ENCODE data around the gene SMARCD2. TPM values are rescaled to one million over a fixed set of nuclear protein-coding genes. Genes with fewer than 3 reads are reported as not detected.

Gene SMARCD2
- total and polyA plus RNA-seq, 2 of the 13 experiments (the other 11 are each of a cell fraction or from before 2014, with no cell fraction given), result 122 to 150 TPM

DNA sequence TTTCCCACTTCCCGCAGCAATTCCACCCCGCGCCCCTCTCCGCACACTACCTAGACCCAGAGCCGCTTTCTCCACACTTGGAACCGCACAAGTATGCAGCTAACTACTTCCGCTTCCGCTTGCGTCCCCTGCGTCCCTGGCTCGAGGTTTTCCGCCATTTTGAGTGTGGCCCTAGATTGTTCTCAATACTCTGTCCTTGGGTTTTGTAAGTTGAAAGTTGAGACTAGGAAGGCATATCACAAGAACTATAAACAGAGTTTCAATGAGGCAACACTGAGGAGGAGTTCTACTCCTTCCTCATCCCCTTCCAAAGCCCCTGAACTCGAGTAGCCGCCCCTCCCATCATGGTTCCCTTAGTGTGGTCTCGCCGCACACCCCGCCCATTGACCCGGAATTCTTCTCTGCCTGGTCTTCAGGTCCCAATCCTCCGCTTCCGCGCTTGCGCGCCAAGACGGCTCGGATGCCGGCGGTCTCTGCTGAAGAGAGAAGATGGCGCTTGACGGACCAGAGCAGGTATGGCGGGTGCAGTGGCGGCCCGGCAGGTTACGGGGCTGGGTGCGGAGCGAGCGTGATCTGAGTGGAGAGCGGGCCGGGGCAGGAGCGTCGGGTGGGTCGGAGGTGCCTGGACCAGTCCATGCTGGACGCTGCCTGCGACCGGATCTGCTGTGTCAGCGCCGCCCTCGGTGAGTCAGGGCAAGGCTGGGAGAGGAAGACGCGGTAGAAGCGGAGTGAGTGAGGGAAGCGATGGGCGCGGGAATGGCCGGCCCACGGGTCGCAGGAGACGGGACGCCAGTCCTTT is 15.3 kb downstream of the SMARCD2 start, which contains the start of the genes FTSJ3 and PSMC5 (continued):
- TF ChIP-seq U2AF2 (IDR thresholded peaks at IDR 0.05; ENCODE audit: low read depth, low read length) (no peak), ZNF589 (CRISPR knock-in tag; conservative IDR thresholded peaks at IDR 0.05) (peak; percentile 48; the same call in 1 of the 2 replicates), SAP130 (CRISPR knock-in tag; IDR thresholded peaks at IDR 0.05; ENCODE audit: low read depth) (peak; percentile 89), ZNF720 (CRISPR knock-in tag; IDR thresholded peaks at IDR 0.05) (peak; percentile 39; the same call in 1 of the 2 replicates), ZNF652 (CRISPR knock-in tag; IDR thresholded peaks at IDR 0.05; ENCODE audit: borderline replicate concordance, low read depth) (peak; percentile 15; the same call in 1 of the 2 replicates), MAFK (conservative IDR thresholded peaks at IDR 0.05 in 1 of 2, IDR thresholded peaks at IDR 0.05 in 1 of 2; ENCODE audit: low read length in 2 of 2) (peak; percentile 89 to 97), ZNF367 (CRISPR knock-in tag; IDR thresholded peaks at IDR 0.05; ENCODE audit: borderline replicate concordance) (no peak), E2F2 (CRISPR knock-in tag; IDR thresholded peaks at IDR 0.05; ENCODE audit: borderline replicate concordance) (peak; percentile 87; the same call in 1 of the 2 replicates), NCOA2 (CRISPR knock-in tag; IDR thresholded peaks at IDR 0.05) (peak; percentile 62), ZNF260 (CRISPR knock-in tag; IDR thresholded peaks at IDR 0.05; ENCODE audit: borderline replicate concordance, low read depth) (no peak), E2F5 (CRISPR knock-in tag; conservative IDR thresholded peaks at IDR 0.05) (peak; percentile 74; the same call in 1 of the 2 replicates), EED (CRISPR knock-in tag; IDR thresholded peaks at IDR 0.05) (peak; percentile 32; the same call in 1 of the 2 replicates), ZNF317 (CRISPR knock-in tag; IDR thresholded peaks at IDR 0.05) (peak; percentile 83; the same call in 1 of the 2 replicates), ZNF329 (CRISPR knock-in tag; IDR thresholded peaks at IDR 0.05; ENCODE audit: low read depth) (no peak), HES4 (CRISPR knock-in tag; IDR thresholded peaks at IDR 0.05; ENCODE audit: borderline replicate concordance) (no peak; the same call in 1 of the 2 replicates), AGO2 (optimal IDR thresholded peaks at IDR 0.05; ENCODE audit: low read depth, low read length) (peak; percentile 94), ELF1 (CRISPR knock-in tag; IDR thresholded peaks at IDR 0.05) (peak; percentile 94), ZFP62 (CRISPR knock-in tag; IDR thresholded peaks at IDR 0.05) (no peak), RELA (CRISPR knock-in tag; IDR thresholded peaks at IDR 0.05) (0 out of 2 replicates have a peak, but pooled peaks have one; percentile 69), U2AF1 (optimal IDR thresholded peaks at IDR 0.05; ENCODE audit: low read depth, low read length) (peak; percentile 69)
- TF ChIP-seq, protein P1, sequence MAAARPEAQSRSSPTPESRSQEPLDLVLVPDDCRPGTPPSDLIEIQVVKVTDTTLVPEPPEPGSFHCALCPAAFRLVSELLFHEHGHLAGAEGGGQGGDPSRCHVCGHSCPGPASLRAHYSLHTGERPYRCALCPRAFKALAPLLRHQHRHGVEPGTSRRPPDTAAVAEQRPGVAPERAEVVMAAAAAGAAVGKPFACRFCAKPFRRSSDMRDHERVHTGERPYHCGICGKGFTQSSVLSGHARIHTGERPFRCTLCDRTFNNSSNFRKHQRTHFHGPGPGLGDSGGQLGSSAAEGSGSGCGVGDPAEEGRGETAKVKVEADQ (CRISPR knock-in tag; IDR thresholded peaks at IDR 0.05; ENCODE audit: borderline replicate concordance), result peak; percentile 87
- TF ChIP-seq, protein P2, sequence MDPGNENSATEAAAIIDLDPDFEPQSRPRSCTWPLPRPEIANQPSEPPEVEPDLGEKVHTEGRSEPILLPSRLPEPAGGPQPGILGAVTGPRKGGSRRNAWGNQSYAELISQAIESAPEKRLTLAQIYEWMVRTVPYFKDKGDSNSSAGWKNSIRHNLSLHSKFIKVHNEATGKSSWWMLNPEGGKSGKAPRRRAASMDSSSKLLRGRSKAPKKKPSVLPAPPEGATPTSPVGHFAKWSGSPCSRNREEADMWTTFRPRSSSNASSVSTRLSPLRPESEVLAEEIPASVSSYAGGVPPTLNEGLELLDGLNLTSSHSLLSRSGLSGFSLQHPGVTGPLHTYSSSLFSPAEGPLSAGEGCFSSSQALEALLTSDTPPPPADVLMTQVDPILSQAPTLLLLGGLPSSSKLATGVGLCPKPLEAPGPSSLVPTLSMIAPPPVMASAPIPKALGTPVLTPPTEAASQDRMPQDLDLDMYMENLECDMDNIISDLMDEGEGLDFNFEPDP (CRISPR knock-in tag; conservative IDR thresholded peaks at IDR 0.05), result no peak
- TF ChIP-seq, protein P3, sequence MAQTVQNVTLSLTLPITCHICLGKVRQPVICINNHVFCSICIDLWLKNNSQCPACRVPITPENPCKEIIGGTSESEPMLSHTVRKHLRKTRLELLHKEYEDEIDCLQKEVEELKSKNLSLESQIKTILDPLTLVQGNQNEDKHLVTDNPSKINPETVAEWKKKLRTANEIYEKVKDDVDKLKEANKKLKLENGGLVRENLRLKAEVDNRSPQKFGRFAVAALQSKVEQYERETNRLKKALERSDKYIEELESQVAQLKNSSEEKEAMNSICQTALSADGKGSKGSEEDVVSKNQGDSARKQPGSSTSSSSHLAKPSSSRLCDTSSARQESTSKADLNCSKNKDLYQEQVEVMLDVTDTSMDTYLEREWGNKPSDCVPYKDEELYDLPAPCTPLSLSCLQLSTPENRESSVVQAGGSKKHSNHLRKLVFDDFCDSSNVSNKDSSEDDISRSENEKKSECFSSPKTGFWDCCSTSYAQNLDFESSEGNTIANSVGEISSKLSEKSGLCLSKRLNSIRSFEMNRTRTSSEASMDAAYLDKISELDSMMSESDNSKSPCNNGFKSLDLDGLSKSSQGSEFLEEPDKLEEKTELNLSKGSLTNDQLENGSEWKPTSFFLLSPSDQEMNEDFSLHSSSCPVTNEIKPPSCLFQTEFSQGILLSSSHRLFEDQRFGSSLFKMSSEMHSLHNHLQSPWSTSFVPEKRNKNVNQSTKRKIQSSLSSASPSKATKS (CRISPR knock-in tag; IDR thresholded peaks at IDR 0.05), result no peak
